Thyroid gland (tissue), 4 donors: ENCODE data around the gene SDCCAG8. TPM values are rescaled to one million over a fixed set of nuclear protein-coding genes. Genes with fewer than 3 reads are reported as not detected.

ENCODE experiments used
- DNase-seq, 2 donors: peaks; one replicate each; pipeline ENCODE4 v3.0.0-alpha.2; 2019
- H3K27ac ChIP-seq, 3 donors: fragments of 200-600 bp; sonication (generic); 1 replicate in 2 of 3; 2 replicates in 1 of 3; pipeline ENCODE4 v1.5.1; 2016 to 2019; ENCODE audit warnings: mild to moderate bottlenecking in 1 of 3, moderate library complexity in 1 of 3
- H3K27me3 ChIP-seq: fragments of 200-600 bp; sonication (generic); one replicate; pipeline ENCODE4 v1.5.1; 2019
- H3K36me3 ChIP-seq, 2 donors: fragments of 200-600 bp; sonication (generic); one replicate each; pipeline ENCODE4 v1.5.1; 2016 to 2019
- H3K4me1 ChIP-seq, 2 donors: fragments of 200-600 bp; sonication (generic); one replicate each; pipeline ENCODE4 v1.5.1; 2017 to 2019
- H3K4me3 ChIP-seq, 3 donors: fragments of 200-600 bp; sonication (generic); replicated peaks in 1 of 3; 1 replicate in 2 of 3; 2 replicates in 1 of 3; pipeline ENCODE4 v1.5.1; 2016; ENCODE audit warnings: mild to moderate bottlenecking in 1 of 3
- H3K9me3 ChIP-seq: fragments of 200-600 bp; sonication (generic); one replicate; pipeline ENCODE4 v1.5.1; 2017
- POLR2A ChIP-seq, 2 donors: fragments of 450-650 bp; IDR thresholded peaks; one replicate each; pipeline ENCODE4 v1.6.1; 2017; ENCODE audit warnings: antibody characterized with exemption in 2 of 2, mild to moderate bottlenecking in 2 of 2, moderate library complexity in 1 of 2
- WGBS, 2 donors: methylation state at CpG; one replicate each; pipeline ENCODE4 v1.1.5; 2017; 5-methylcytosine and 5-hydroxymethylcytosine counted together
- intact Hi-C: fragments of 100-400 bp; cut with DNase I; formaldehyde crosslinking; loops from one replicate; pipeline ENCODE4 v1.15.1; 2023
- total RNA-seq, 4 donors: library from RNA; depleted of rRNA; stranded (reverse); fragments of >200 nt; gene quantifications; one replicate each; pipeline ENCODE4 v1.2.3, GENCODE V29; 2016
- TF ChIP-seq, protein P1 (sequence below), 6 experiments: fragments of 200-600 bp in 3 of 6; fragments of 450-650 bp in 3 of 6; sonication (generic) in 3 of 6; IDR thresholded peaks; one replicate each; pipeline ENCODE4 v1.5.1; 2016 to 2019; ENCODE audit warnings: antibody characterized with exemption in 6 of 6, mild to moderate bottlenecking in 2 of 6, inconsistent platforms in 1 of 6, moderate library complexity in 1 of 6

The SDCCAG8 gene
- total RNA-seq, 4 donors from 2014 or later = 105 to 193 (median 115) TPM

GRCh38 chr1:243447347-243447746 lies 191.5 kb downstream of the SDCCAG8 start:
- intact Hi-C loops = no loop called here
- H3K36me3 ChIP-seq = no peaks in the 10 kb centered on the region
- TF ChIP-seq, protein P1, sequence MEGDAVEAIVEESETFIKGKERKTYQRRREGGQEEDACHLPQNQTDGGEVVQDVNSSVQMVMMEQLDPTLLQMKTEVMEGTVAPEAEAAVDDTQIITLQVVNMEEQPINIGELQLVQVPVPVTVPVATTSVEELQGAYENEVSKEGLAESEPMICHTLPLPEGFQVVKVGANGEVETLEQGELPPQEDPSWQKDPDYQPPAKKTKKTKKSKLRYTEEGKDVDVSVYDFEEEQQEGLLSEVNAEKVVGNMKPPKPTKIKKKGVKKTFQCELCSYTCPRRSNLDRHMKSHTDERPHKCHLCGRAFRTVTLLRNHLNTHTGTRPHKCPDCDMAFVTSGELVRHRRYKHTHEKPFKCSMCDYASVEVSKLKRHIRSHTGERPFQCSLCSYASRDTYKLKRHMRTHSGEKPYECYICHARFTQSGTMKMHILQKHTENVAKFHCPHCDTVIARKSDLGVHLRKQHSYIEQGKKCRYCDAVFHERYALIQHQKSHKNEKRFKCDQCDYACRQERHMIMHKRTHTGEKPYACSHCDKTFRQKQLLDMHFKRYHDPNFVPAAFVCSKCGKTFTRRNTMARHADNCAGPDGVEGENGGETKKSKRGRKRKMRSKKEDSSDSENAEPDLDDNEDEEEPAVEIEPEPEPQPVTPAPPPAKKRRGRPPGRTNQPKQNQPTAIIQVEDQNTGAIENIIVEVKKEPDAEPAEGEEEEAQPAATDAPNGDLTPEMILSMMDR (IDR thresholded peaks at IDR 0.05) = no peak
- no peak for TF ChIP-seq POLR2A (IDR thresholded peaks at IDR 0.05)
- WGBS, 2 donors = 73 to 85% methylated on average over 3 of the region's 3 CpGs
- H3K27ac ChIP-seq = no peak overlapping the region
- no peak overlapping the region for H3K4me3 ChIP-seq
- no peaks in the 10 kb centered on the region for H3K27me3 ChIP-seq
- H3K4me1 ChIP-seq = no peaks in the 10 kb centered on the region
- H3K9me3 ChIP-seq = no peaks in the 10 kb centered on the region
- no peak for DNase-seq

- Histone ChIP-seq H3K4me3 (no peak overlapping the region), H3K4me1 (no peaks in the 10 kb centered on the region), H3K9me3 (no peaks in the 10 kb centered on the region), H3K27ac (no peak overlapping the region), H3K27me3 (no peaks in the 10 kb centered on the region), H3K36me3 (no peaks in the 10 kb centered on the region)
- intact Hi-C loops = no loop called here
- TF ChIP-seq, protein P1 (IDR thresholded peaks at IDR 0.05) = no peak
- TF ChIP-seq POLR2A (IDR thresholded peaks at IDR 0.05) = no peak
- 79 to 82% methylated on average over 4 of the region's 4 CpGs for WGBS, 2 donors
- no peak for DNase-seq
Observed at GRCh38 chr1:243447844-243448243, 192.0 kb downstream of the SDCCAG8 start.

DNA sequence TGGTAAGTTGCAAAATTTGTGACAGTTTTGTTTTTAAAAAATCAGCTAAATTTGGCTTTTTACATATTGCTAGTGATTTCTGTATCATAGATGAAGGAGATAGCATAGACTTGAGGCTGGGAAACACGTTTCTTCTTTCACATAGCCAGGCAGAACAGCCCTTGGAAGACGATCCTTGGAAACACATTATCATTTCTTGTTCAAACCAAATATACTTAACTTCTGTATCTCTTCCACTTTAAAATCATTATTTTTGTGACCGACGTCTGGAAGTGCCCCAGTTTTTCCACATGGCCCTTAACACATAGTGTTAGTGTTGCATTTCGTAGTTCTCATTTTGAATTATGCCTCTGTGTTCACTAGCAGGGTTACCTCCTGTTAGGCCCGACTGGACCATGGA lies 193.5 kb downstream of the SDCCAG8 start:
- intact Hi-C loops = no loop called here
- H3K4me1 ChIP-seq = no peaks in the 10 kb centered on the region
- WGBS, 2 donors = 86 to 87% methylated on average over 6 of the region's 6 CpGs
- no peaks in the 10 kb centered on the region for H3K27me3 ChIP-seq
- no peak for TF ChIP-seq POLR2A (IDR thresholded peaks at IDR 0.05)
- TF ChIP-seq, protein P1 (IDR thresholded peaks at IDR 0.05) = no peak
- H3K27ac ChIP-seq = no peak overlapping the region
- no peaks in the 10 kb centered on the region for H3K9me3 ChIP-seq
- no peaks in the 10 kb centered on the region for H3K36me3 ChIP-seq
- DNase-seq = no peak
- no peak overlapping the region for H3K4me3 ChIP-seq

DNA sequence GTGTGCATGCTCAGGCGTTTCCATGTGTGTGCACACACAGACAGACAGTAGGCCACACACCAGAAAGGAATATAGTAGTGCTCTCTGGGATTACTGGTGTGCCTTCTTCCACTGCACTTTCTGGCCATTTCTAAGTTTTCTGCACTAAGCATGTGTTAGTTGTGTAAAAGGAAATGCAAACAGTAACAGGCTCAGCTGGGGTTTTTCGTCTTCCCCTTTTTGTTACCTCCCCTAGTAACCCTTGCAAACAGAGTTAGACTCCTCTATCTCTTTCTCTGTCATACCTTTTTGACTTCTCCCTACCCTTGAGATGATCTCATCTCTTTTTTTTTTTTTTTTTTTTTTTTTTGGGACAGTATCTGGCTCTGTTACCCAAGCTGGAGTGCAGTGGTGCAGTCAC lies 196.3 kb downstream of the SDCCAG8 start:
- TF ChIP-seq POLR2A (IDR thresholded peaks at IDR 0.05) = no peak
- TF ChIP-seq, protein P1 (IDR thresholded peaks at IDR 0.05) = no peak
- no peak overlapping the region for H3K27ac ChIP-seq
- no peak for DNase-seq
- intact Hi-C loops = no loop called here
- H3K27me3 ChIP-seq = no peaks in the 10 kb centered on the region
- 93% methylated on average over 2 of the region's 2 CpGs for WGBS, 2 donors
- H3K4me1 ChIP-seq = no peaks in the 10 kb centered on the region
- no peaks in the 10 kb centered on the region for H3K36me3 ChIP-seq
- no peaks in the 10 kb centered on the region for H3K9me3 ChIP-seq
- no peak overlapping the region for H3K4me3 ChIP-seq

DNA sequence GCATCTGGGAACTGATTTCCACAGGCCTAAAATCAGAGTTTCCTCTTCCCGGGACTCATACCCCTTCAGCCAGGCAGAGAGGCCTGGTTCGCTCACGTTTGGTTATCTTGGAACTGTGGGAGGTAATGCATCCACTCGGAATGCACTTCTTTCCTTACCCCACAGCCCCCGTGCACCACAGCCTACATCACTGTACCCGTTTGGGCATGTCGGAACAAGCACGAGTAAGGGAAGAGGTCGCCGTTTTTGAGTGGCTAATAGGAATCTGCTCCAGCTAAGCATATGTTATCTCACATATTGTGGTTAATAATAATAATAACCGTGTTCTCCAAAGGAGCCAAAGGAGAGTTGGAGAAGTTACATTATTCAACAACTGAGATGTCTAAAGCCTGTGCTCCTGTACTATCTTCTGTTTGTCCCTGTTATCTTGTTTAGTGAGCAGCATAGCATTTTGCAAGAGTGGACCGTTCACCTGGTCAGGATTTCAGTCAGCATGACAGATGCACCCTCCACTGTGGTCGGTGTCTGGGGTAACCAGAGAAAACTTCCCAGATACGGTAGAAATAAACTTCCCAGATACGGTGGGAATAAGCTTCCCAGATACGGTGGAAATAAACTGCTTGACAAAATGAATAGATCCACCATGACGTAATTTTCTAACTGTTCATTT lies 198.6 kb downstream of the SDCCAG8 start:
- Histone ChIP-seq H3K9me3 (no peaks in the 10 kb centered on the region), H3K4me1 (no peaks in the 10 kb centered on the region), H3K4me3 (no peak overlapping the region), H3K36me3 (no peaks in the 10 kb centered on the region), H3K27me3 (no peaks in the 10 kb centered on the region), H3K27ac (no peak overlapping the region)
- DNase-seq = no peak
- TF ChIP-seq, protein P1 (IDR thresholded peaks at IDR 0.05) = no peak
- TF ChIP-seq POLR2A (IDR thresholded peaks at IDR 0.05) = no peak
- intact Hi-C loops = no loop called here
- WGBS, 2 donors = 90 to 94% methylated on average over 17 of the region's 17 CpGs
